Measurements from ENCODE around the gene ST3GAL5.

ST3GAL5 gene

GRCh38 chr2:85864654-85865053 lies 24.1 kb downstream of the ST3GAL5 start:
- DNase-seq (ENCODE audit: low read depth in 2 of 2) = no peak
- no peak for TF ChIP-seq CTCF (IDR thresholded peaks at IDR 0.05; ENCODE audit: low read depth, low read length)
- H3K4me3 ChIP-seq (replicated peaks in 1 of 2; ENCODE audit: low read depth in 2 of 2, low read length in 2 of 2) = no peak overlapping the region

DNA sequence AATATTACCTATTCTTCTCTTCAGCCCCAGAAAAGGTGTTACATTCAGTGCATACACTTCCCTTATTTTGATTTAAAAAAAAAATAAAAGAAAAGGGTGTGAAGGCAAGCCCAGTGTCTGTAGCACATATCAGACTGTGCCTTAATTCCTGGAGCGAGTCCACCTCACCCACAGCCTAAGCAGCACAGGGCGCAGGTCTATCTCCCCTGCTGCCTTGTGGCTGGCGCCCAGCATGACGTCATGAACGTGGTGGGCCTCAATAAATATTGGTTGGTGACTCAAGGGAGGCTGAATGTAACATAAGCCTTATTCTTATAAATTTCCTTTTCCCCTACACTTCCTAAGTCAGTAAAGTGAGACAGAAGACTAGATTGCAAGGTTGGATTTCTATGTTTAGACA lies 26.4 kb downstream of the ST3GAL5 start:
- DNase-seq (ENCODE audit: low read depth in 2 of 2) = no peak
- TF ChIP-seq CTCF (IDR thresholded peaks at IDR 0.05; ENCODE audit: low read depth, low read length) = no peak
- H3K4me3 ChIP-seq (replicated peaks in 1 of 2; ENCODE audit: low read depth in 2 of 2, low read length in 2 of 2) = no peak overlapping the region

DNA sequence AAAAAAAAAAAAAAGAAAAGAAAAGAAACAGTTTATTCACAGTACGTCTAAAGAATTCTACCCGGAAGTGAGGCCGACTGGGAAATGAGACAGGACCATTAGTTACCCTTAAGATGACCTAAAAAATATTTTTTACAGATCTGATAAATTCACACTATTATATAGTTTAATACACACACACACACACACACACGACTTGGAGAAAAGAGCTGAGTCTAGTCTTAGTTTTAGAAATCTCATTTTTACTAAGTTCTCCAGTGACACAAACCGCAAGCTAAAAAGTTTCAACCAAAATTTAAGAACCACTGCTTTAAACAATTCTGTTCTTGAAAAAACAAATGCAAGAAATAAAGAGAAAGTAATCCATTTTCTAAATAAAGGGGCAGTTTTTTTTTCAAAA lies 27.1 kb downstream of the ST3GAL5 start:
- no peak for DNase-seq (ENCODE audit: low read depth in 2 of 2)
- TF ChIP-seq CTCF (IDR thresholded peaks at IDR 0.05; ENCODE audit: low read depth, low read length) = no peak
- no peak overlapping the region for H3K4me3 ChIP-seq (replicated peaks in 1 of 2; ENCODE audit: low read depth in 2 of 2, low read length in 2 of 2)

DNA sequence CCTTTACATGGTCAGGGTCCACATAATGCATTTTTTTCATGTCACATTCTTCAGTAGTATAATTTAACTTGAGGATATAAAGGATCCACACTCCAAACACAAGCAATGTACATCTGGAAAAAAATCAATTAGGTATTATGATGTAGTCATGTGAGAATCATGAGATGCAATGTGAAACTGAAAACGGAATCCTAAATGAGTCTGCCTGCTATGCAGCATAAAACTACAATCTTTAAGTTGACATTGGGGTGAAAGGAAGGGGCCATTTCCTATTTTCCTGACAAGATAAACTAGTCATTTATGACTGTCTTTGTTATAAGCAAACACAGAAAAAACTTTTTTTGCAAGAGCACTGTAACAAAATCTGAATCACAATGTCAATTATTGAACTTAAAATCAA lies 27.6 kb downstream of the ST3GAL5 start:
- no peak for TF ChIP-seq CTCF (IDR thresholded peaks at IDR 0.05; ENCODE audit: low read depth, low read length)
- no peak for DNase-seq (ENCODE audit: low read depth in 2 of 2)
- H3K4me3 ChIP-seq (replicated peaks in 1 of 2; ENCODE audit: low read depth in 2 of 2, low read length in 2 of 2) = no peak overlapping the region

DNA sequence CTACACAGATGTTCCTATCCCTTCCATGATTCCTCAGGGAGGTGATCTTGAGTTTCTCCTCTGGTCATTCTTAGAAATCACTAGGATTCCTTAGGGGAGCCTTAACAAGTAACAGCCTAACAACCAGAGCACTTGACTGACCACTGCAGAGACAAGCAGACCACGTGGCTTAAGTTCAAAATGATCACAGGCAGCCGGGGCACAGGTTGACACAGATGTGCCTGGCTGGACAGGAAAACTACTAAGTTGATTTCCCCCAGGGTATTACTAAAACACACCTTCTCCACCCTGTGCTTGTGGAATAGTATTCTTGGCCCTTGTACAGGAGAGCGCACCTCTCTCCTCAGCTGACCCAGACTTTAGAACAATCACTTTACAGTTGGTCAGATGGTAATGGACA lies 29.9 kb downstream of the ST3GAL5 start:
- no peak for DNase-seq (ENCODE audit: low read depth in 2 of 2)
- TF ChIP-seq CTCF (IDR thresholded peaks at IDR 0.05; ENCODE audit: low read depth, low read length) = no peak
- H3K4me3 ChIP-seq (replicated peaks in 1 of 2; ENCODE audit: low read depth in 2 of 2, low read length in 2 of 2) = no peak overlapping the region

GRCh38 chr2:85854897-85855296 lies 33.9 kb downstream of the ST3GAL5 start:
- H3K4me3 ChIP-seq (replicated peaks in 1 of 2; ENCODE audit: low read depth in 2 of 2, low read length in 2 of 2) = no peak overlapping the region
- no peak for DNase-seq (ENCODE audit: low read depth in 2 of 2)
- TF ChIP-seq CTCF (IDR thresholded peaks at IDR 0.05; ENCODE audit: low read depth, low read length) = no peak

DNA sequence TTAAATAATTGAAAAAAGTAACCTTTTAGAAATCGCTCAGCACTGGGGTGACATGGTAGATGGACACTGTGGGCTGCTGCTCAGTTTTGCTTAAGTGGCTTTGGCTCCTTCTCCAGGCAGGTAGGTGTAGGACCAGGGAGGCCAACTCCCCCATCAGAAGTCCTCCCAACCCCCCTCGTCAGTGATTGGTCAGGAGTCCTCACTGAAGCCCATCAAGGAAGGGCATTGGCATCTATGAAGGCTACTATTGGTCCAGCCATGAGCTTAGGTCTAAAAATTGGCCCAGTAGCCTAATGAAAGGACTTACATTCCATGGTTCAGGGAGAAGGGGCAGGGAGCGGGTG lies 34.7 kb downstream of the ST3GAL5 start:
- TF ChIP-seq CTCF (IDR thresholded peaks at IDR 0.05; ENCODE audit: low read depth, low read length) = no peak
- no peak overlapping the region for H3K4me3 ChIP-seq (replicated peaks in 1 of 2; ENCODE audit: low read depth in 2 of 2, low read length in 2 of 2)

More for the DNA sequence above, 34.7 kb downstream of the ST3GAL5 start:
- DNase-seq (ENCODE audit: low read depth in 2 of 2) = no peak

Measured in cardiac fibroblast (primary cell).